Stimulated activated CD8-positive, alpha-beta memory T cell treated with anti-CD3 and anti-CD28 coated beads, Interleukin-4, amount 100 ng/mL, for 48 hours (primary cell): ENCODE data around the gene ZBTB7C.

Experiments used
- DNase-seq: peaks from one replicate; pipeline ENCODE4 v3.0.0-alpha.2; 2020

The ZBTB7C gene

GRCh38 chr18:47978141-47978540 is 431.0 kb downstream of the ZBTB7C start:
- DNase-seq, result no peak
